LNCaP clone FGC (cell line): ENCODE results near the gene SMG6.
"Not testable (repeated sequence)": the region's sequence is repeated elsewhere in the genome, so short reads cannot be mapped to it uniquely, and the experiment has no call there.

ENCODE experiments used
- DNase-seq: peaks from one replicate; pipeline ENCODE4 v3.0.0-alpha.2; 2011; ENCODE audit warnings: low read depth
- H3K4me3 ChIP-seq: 2 replicates; pipeline ENCODE4 v1.5.1; 2011; ENCODE audit warnings: mild to moderate bottlenecking, low read depth, low read length, control low read depth
- TF ChIP-seq, protein P1 (sequence below): IDR thresholded peaks from 2 replicates; pipeline ENCODE4 v1.5.1; 2012; ENCODE audit warnings: mild to moderate bottlenecking; ENCODE audit not compliant: control insufficient read depth, insufficient read depth; ENCODE audit errors: extremely low read depth

SMG6 gene

DNA sequence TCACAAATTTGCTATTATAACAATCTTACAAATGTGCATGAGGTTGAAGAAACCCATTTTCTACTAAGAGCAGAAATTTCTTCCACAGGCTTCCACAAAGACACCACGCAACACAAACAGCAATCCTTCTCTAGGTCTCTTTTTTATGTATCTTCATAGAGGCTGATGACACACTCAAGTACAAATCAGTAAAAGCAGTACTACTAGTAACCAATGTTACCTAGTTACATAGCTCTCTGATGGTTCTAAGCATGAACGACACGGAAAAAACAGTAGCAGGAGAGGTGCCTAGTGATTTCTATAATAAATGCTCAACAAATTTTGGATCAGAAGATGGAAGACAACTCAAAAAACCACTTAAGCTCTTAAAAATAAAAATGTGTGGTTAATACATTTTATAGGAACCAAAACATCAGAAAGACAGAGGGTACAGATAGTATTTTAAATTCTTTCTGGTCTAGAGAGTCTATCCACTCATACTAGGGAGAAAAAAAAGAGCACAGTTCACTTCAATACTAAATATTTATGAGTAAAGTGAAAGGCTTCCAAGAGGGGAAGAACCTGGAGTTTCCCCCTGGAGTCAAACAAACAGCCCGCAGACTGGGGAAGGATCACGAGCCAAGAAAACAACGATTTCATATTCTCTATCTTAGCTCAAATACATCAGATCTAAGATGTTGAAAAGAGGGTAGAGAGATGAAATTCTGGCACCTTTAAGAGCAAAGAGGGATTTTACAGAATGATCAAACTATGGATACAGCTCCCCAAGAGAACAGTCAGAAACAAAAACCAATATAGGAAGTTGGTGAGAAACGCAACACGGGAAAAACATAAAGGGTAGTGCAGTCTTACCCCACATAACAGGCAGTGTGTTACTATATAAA is 40.2 kb downstream of the SMG6 start:
- TF ChIP-seq, protein P1, sequence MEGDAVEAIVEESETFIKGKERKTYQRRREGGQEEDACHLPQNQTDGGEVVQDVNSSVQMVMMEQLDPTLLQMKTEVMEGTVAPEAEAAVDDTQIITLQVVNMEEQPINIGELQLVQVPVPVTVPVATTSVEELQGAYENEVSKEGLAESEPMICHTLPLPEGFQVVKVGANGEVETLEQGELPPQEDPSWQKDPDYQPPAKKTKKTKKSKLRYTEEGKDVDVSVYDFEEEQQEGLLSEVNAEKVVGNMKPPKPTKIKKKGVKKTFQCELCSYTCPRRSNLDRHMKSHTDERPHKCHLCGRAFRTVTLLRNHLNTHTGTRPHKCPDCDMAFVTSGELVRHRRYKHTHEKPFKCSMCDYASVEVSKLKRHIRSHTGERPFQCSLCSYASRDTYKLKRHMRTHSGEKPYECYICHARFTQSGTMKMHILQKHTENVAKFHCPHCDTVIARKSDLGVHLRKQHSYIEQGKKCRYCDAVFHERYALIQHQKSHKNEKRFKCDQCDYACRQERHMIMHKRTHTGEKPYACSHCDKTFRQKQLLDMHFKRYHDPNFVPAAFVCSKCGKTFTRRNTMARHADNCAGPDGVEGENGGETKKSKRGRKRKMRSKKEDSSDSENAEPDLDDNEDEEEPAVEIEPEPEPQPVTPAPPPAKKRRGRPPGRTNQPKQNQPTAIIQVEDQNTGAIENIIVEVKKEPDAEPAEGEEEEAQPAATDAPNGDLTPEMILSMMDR = no peak
- DNase-seq = no peak
- no peak overlapping the region for H3K4me3 ChIP-seq

DNA sequence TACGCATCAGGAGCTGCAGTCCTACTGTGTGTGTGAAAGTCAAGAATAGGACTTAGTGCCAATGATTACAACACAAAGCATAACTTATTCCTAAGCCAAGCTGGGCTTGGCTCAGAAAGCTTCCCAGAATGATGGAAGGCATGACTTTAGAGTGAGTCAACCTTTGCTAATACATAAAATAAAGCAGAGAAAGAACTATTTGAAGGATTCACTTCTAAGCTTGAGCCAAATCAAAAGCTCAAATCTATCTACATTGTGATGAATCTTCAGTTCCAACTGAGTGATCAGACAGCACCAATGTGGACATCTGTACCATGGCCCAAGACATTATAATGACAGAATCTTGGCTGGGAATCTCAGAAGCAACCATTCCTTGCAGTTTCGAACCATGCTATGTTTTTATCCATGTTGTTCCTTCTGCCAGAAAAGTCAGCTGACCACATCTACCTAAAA is 41.4 kb downstream of the SMG6 start:
- no peak for DNase-seq
- H3K4me3 ChIP-seq = no peak overlapping the region
- TF ChIP-seq, protein P1 = no peak

DNA sequence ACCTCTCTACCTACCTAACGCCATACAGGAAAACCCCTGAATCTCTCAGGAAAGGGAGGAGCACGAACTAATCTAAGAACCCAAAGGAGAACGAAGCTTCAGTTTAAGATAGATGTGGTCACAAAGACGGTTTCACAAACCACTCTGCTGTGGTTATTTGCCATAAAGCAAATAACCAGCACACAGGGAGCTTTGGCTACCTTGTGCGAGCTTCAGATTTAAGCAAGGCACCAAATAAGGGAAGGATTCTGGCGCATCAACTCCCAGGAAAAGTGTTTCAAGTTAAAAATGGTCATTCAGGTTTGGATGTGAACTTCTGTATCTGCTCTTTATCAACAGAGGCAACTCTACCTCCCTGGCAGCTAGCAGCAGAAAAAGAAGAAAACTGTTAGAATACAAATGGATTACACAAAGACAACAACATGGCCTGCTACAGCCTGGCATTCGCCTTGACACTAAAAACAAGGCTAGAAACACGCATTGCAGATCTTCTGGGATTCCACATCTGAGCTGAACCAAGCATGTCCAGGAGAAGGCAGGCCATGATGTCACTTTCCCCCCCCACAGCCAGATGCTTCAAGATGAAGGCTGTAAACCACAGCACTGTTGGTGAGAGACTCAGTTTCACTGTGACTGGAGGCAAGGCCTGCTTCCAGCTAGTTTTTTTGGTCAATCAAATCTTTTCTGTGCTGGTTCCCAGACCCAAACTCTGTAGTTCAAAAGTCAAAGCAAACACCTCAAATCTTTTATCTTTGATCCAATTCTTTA is 43.6 kb downstream of the SMG6 start:
- no peak overlapping the region for H3K4me3 ChIP-seq
- TF ChIP-seq, protein P1 = no peak
- no peak for DNase-seq

DNA sequence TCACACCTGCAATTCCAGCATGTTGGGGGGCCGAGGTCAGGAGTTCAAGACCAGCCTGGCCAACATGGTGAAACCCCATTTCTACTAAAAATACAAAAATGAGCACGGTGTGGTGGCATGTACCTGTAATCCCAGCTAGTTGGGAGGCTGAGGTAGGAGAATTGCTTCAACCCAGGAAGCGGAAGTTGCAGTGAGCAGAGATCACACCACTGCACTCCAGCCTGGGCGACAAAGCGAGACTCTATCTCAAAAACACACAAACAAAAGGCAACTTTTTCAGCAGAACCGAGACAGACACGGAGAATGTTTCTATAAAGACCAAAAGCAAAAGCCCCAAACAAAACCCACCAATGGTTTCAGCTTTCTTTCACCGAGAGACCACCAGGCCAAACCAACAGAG is 44.8 kb downstream of the SMG6 start:
- not testable (repeated sequence) for H3K4me3 ChIP-seq, DNase-seq

DNA sequence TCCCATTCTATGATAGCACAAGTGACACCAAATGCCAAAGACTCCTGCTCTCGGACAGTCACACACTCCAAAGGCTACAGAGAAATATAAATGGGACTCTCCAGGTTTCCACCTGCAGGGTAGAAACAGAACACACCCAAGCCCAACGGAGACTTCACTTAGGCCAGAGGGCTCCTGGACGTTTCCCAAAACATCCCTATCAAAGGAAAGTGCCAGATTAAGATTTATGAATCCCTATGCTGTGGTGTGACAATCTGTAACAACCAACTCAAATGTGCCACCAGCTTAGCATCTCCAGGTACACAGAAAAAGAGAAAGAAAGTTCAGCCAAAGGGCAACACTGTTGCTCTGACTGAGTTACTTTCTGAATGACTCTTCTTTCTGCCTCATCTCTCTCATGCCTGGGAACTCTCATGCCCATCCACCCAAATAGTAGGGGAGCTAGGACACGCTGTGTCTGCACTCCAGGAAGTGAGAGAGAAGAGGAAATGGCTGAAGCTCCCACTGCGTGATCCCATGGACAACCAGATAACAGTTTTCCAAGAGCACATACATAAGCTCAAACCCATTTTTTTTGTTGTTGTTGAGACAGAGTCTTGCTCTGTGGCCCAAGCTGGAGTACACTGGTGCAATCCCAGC is 49.7 kb downstream of the SMG6 start:
- no peak for DNase-seq
- TF ChIP-seq, protein P1 = no peak
- H3K4me3 ChIP-seq = no peak overlapping the region

DNA sequence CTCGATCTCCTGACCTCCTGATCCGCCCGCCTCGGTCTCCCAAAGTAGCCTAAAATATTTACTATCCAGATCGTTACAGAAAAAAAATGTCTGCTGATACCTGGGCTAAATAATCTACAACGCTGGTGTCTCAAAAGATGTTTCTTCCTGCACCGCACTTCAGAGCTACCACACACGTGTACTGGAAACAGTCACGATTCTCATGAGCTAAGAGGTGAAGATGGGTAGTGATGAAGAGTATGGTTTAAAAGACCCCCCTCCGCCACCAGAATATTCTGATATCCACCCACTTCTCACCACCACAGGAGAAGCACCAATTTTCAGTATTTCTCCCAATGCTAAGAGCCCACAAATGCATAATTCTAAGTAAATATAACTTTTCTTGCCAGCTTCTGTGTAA is 50.2 kb downstream of the SMG6 start:
- no peak overlapping the region for H3K4me3 ChIP-seq
- no peak for DNase-seq
- TF ChIP-seq, protein P1 = no peak

DNA sequence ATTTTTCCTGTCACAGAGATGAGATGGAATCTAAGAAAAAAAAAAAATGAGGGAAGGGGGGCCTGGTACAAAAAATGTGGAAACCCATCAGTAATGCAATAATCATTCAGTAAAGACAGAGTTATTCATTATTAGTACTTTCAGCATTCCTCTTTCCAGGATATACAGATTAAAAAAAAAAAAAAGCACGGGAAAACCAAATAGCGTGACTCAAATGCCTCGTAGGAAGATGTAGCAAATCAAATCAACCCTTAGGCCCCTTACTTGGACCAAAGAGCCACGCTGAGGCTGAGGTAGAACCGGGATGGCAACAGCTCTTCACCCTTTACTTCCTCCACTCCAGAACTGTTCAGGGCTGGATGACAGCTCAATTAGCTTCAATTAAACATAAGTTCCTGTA is 52.5 kb downstream of the SMG6 start:
- H3K4me3 ChIP-seq = no peak overlapping the region
- TF ChIP-seq, protein P1 = no peak
- no peak for DNase-seq
